Measurements from ENCODE around the gene CKB.

CKB gene

GRCh38 chr14:103541709-103542604 lies 19.3 kb upstream of the CKB start:
- H3K9me3 ChIP-seq (ENCODE audit: severe bottlenecking): no peaks in the 10 kb centered on the region
- H3K36me3 ChIP-seq (ENCODE audit: low read depth): no peaks in the 10 kb centered on the region
- no peak for ATAC-seq (ENCODE audit: low read depth)
- H3K27me3 ChIP-seq (ENCODE audit: insufficient read depth, poor library complexity, severe bottlenecking): no peaks in the 10 kb centered on the region
- DNase-seq (ENCODE audit: low spot score): no peak
- H3K27ac ChIP-seq (ENCODE audit: poor library complexity, severe bottlenecking): peak overlapping the region; percentile 94
- H3K4me1 ChIP-seq (ENCODE audit: insufficient read depth, poor library complexity, severe bottlenecking): peaks cover 29% of the 10 kb centered on the region
- no peak for TF ChIP-seq CTCF (IDR thresholded peaks at IDR 0.05; ENCODE audit: poor library complexity, severe bottlenecking)
- H3K4me3 ChIP-seq (ENCODE audit: severe bottlenecking): no peak overlapping the region

GRCh38 chr14:103540821-103541708 lies 18.4 kb upstream of the CKB start:
- no peaks in the 10 kb centered on the region for H3K9me3 ChIP-seq (ENCODE audit: severe bottlenecking)
- H3K27ac ChIP-seq (ENCODE audit: poor library complexity, severe bottlenecking): peak overlapping the region; percentile 94
- no peaks in the 10 kb centered on the region for H3K27me3 ChIP-seq (ENCODE audit: insufficient read depth, poor library complexity, severe bottlenecking)
- DNase-seq (ENCODE audit: low spot score) (no peak), ATAC-seq (ENCODE audit: low read depth) (peak; percentile 19)
- H3K36me3 ChIP-seq (ENCODE audit: low read depth): no peaks in the 10 kb centered on the region
- peaks cover 29% of the 10 kb centered on the region for H3K4me1 ChIP-seq (ENCODE audit: insufficient read depth, poor library complexity, severe bottlenecking)
- TF ChIP-seq CTCF (IDR thresholded peaks at IDR 0.05; ENCODE audit: poor library complexity, severe bottlenecking): no peak
- no peak overlapping the region for H3K4me3 ChIP-seq (ENCODE audit: severe bottlenecking)

DNA sequence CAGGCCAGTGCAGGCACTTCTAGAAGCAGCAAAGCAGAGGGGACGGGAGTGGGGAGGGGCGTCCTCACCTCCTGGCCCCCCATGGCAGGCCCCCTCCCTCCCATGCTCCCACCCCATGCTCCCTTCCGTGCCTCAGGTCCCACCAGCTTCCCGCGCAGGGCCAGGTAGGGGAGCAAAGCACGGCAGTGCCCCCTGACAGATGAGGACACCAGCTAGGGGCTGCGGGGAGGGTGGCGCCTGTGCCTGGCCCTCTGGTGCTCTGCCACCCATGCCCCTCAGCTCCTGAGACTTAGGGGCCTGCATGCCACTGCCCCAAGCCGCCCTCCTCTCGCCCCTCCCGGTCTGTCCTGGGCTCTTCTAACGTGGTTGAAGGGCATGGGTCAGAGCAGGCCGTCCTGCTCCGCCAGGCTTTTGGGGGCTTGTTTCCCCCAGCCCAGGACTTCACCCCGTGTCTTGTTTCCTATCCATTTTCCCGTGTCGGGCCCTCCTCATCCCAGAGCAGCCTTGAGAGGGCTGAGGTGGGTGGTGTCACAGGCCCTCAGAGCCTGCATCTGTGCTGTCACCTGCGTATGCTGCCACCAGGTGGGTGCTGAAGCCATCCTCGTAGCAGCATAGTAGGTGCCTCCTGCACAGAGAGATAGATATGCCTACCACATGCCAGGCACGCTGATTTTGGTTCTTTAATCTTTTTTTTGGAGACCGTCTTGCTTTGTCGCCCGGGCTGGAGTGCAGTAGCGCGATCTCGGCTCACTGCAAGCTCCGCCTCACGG lies 16.6 kb upstream of the CKB start:
- no peaks in the 10 kb centered on the region for H3K27me3 ChIP-seq (ENCODE audit: insufficient read depth, poor library complexity, severe bottlenecking)
- no peaks in the 10 kb centered on the region for H3K9me3 ChIP-seq (ENCODE audit: severe bottlenecking)
- ATAC-seq (ENCODE audit: low read depth) (no peak), DNase-seq (ENCODE audit: low spot score) (no peak)
- peak overlapping the region; percentile 94 for H3K27ac ChIP-seq (ENCODE audit: poor library complexity, severe bottlenecking)
- no peak overlapping the region for H3K4me3 ChIP-seq (ENCODE audit: severe bottlenecking)
- TF ChIP-seq CTCF (IDR thresholded peaks at IDR 0.05; ENCODE audit: poor library complexity, severe bottlenecking): no peak
- peaks cover 29% of the 10 kb centered on the region for H3K4me1 ChIP-seq (ENCODE audit: insufficient read depth, poor library complexity, severe bottlenecking)
- H3K36me3 ChIP-seq (ENCODE audit: low read depth): no peaks in the 10 kb centered on the region

GRCh38 chr14:103538291-103539055 lies 15.8 kb upstream of the CKB start:
- ATAC-seq (ENCODE audit: low read depth): no peak
- Histone ChIP-seq H3K4me3 (ENCODE audit: severe bottlenecking) (no peak overlapping the region), H3K9me3 (ENCODE audit: severe bottlenecking) (no peaks in the 10 kb centered on the region), H3K4me1 (ENCODE audit: insufficient read depth, poor library complexity, severe bottlenecking) (peaks cover 29% of the 10 kb centered on the region), H3K36me3 (ENCODE audit: low read depth) (no peaks in the 10 kb centered on the region), H3K27ac (ENCODE audit: poor library complexity, severe bottlenecking) (peak overlapping the region; percentile 94), H3K27me3 (ENCODE audit: insufficient read depth, poor library complexity, severe bottlenecking) (no peaks in the 10 kb centered on the region)
- DNase-seq (ENCODE audit: low spot score): no peak
- no peak for TF ChIP-seq CTCF (IDR thresholded peaks at IDR 0.05; ENCODE audit: poor library complexity, severe bottlenecking)

Measured in RWPE2 (cell line).